ENCODE measurements around the gene FAM234A.
"Not testable (repeated sequence)": the region's sequence is repeated elsewhere in the genome, so short reads cannot be mapped to it uniquely, and the experiment has no call there.

FAM234A gene

GRCh38 chr16:262121-262745, 27.6 kb downstream of the FAM234A start:
- Histone ChIP-seq H3K36me3 (ENCODE audit: control insufficient read depth in 1 of 2, insufficient read depth in 2 of 2, low read length in 2 of 2) (peaks cover 25 to 66% of the 10 kb centered on the region in 2 donors), H3K27me3 (ENCODE audit: control insufficient read depth in 1 of 2, insufficient read depth in 2 of 2, low read length in 2 of 2) (no peaks in the 10 kb centered on the region)

GRCh38 chr16:263182-263774, 28.7 kb downstream of the FAM234A start:
- Histone ChIP-seq H3K36me3 (ENCODE audit: control insufficient read depth in 1 of 2, insufficient read depth in 2 of 2, low read length in 2 of 2) (peaks cover 25 to 66% of the 10 kb centered on the region in 2 donors), H3K9ac (ENCODE audit: low read depth in 1 of 2, low read length in 2 of 2) (no peak overlapping the region), H3K27me3 (ENCODE audit: control insufficient read depth in 1 of 2, insufficient read depth in 2 of 2, low read length in 2 of 2) (no peaks in the 10 kb centered on the region), H3K4me3 (ENCODE audit: low read depth in 1 of 2, low read length in 2 of 2) (no peak overlapping the region), H3K9me3 (ENCODE audit: control insufficient read depth in 1 of 2, low read length in 2 of 2) (no peaks in the 10 kb centered on the region), H3K27ac (ENCODE audit: low read depth, low read length) (no peak overlapping the region), H3K4me1 (ENCODE audit: control insufficient read depth in 1 of 2, insufficient read depth in 2 of 2, low read length in 2 of 2) (peaks cover 26 to 28% of the 10 kb centered on the region in 2 donors)

More at GRCh38 chr16:262121-262745, 27.6 kb downstream of the FAM234A start:
- Histone ChIP-seq H3K27ac (ENCODE audit: low read depth, low read length) (no peak overlapping the region), H3K4me3 (ENCODE audit: low read depth in 1 of 2, low read length in 2 of 2) (no peak overlapping the region), H3K9ac (ENCODE audit: low read depth in 1 of 2, low read length in 2 of 2) (no peak overlapping the region), H3K4me1 (ENCODE audit: control insufficient read depth in 1 of 2, insufficient read depth in 2 of 2, low read length in 2 of 2) (peaks cover 16 to 17% of the 10 kb centered on the region in 2 donors), H3K9me3 (ENCODE audit: control insufficient read depth in 1 of 2, low read length in 2 of 2) (no peaks in the 10 kb centered on the region)

- H3K36me3 ChIP-seq (ENCODE audit: control insufficient read depth in 1 of 2, insufficient read depth in 2 of 2, low read length in 2 of 2), result peaks cover 25 to 64% of the 10 kb centered on the region in 2 donors
- no peak overlapping the region for H3K9ac ChIP-seq (ENCODE audit: low read depth in 1 of 2, low read length in 2 of 2)
- no peaks in the 10 kb centered on the region for H3K27me3 ChIP-seq (ENCODE audit: control insufficient read depth in 1 of 2, insufficient read depth in 2 of 2, low read length in 2 of 2)
- H3K27ac ChIP-seq (ENCODE audit: low read depth, low read length), result no peak overlapping the region
- no peak overlapping the region for H3K4me3 ChIP-seq (ENCODE audit: low read depth in 1 of 2, low read length in 2 of 2)
- no peaks in the 10 kb centered on the region for H3K9me3 ChIP-seq (ENCODE audit: control insufficient read depth in 1 of 2, low read length in 2 of 2)
- peaks cover 28 to 30% of the 10 kb centered on the region in 2 donors for H3K4me1 ChIP-seq (ENCODE audit: control insufficient read depth in 1 of 2, insufficient read depth in 2 of 2, low read length in 2 of 2)
Measured at GRCh38 chr16:263944-264343, 29.3 kb downstream of the FAM234A start.

- H3K27ac ChIP-seq (ENCODE audit: low read depth, low read length), result no peak overlapping the region
- no peak overlapping the region for H3K9ac ChIP-seq (ENCODE audit: low read depth in 1 of 2, low read length in 2 of 2)
- H3K4me1 ChIP-seq (ENCODE audit: control insufficient read depth in 1 of 2, insufficient read depth in 2 of 2, low read length in 2 of 2), result peaks cover 28 to 30% of the 10 kb centered on the region in 2 donors
- H3K36me3 ChIP-seq (ENCODE audit: control insufficient read depth in 1 of 2, insufficient read depth in 2 of 2, low read length in 2 of 2), result peaks cover 25 to 59% of the 10 kb centered on the region in 2 donors
- no peak overlapping the region for H3K4me3 ChIP-seq (ENCODE audit: low read depth in 1 of 2, low read length in 2 of 2)
- no peaks in the 10 kb centered on the region for H3K9me3 ChIP-seq (ENCODE audit: control insufficient read depth in 1 of 2, low read length in 2 of 2)
- H3K27me3 ChIP-seq (ENCODE audit: control insufficient read depth in 1 of 2, insufficient read depth in 2 of 2, low read length in 2 of 2), result no peaks in the 10 kb centered on the region
Measured at GRCh38 chr16:264440-264951, 29.9 kb downstream of the FAM234A start.

- Histone ChIP-seq H3K27me3 (ENCODE audit: control insufficient read depth in 1 of 2, insufficient read depth in 2 of 2, low read length in 2 of 2) (no peaks in the 10 kb centered on the region), H3K9ac (ENCODE audit: low read depth in 1 of 2, low read length in 2 of 2) (peak overlapping the region; percentile 8 to 57), H3K4me1 (ENCODE audit: control insufficient read depth in 1 of 2, insufficient read depth in 2 of 2, low read length in 2 of 2) (peaks cover 28 to 30% of the 10 kb centered on the region in 2 donors), H3K9me3 (ENCODE audit: control insufficient read depth in 1 of 2, low read length in 2 of 2) (no peaks in the 10 kb centered on the region), H3K36me3 (ENCODE audit: control insufficient read depth in 1 of 2, insufficient read depth in 2 of 2, low read length in 2 of 2) (peaks cover 22 to 54% of the 10 kb centered on the region in 2 donors), H3K27ac (ENCODE audit: low read depth, low read length) (no peak overlapping the region), H3K4me3 (ENCODE audit: low read depth in 1 of 2, low read length in 2 of 2) (no peak overlapping the region)
Measured at GRCh38 chr16:265002-265529, 30.4 kb downstream of the FAM234A start.

- Histone ChIP-seq H3K9ac (ENCODE audit: low read depth in 1 of 2, low read length in 2 of 2) (peak overlapping the region; percentile 8 to 57), H3K27ac (ENCODE audit: low read depth, low read length) (no peak overlapping the region), H3K4me1 (ENCODE audit: control insufficient read depth in 1 of 2, insufficient read depth in 2 of 2, low read length in 2 of 2) (peaks cover 28 to 30% of the 10 kb centered on the region in 2 donors), H3K36me3 (ENCODE audit: control insufficient read depth in 1 of 2, insufficient read depth in 2 of 2, low read length in 2 of 2) (peaks cover 19 to 47% of the 10 kb centered on the region in 2 donors), H3K4me3 (ENCODE audit: low read depth in 1 of 2, low read length in 2 of 2) (no peak overlapping the region), H3K27me3 (ENCODE audit: control insufficient read depth in 1 of 2, insufficient read depth in 2 of 2, low read length in 2 of 2) (no peaks in the 10 kb centered on the region), H3K9me3 (ENCODE audit: control insufficient read depth in 1 of 2, low read length in 2 of 2) (no peaks in the 10 kb centered on the region)
Measured at GRCh38 chr16:265711-266110, 31.1 kb downstream of the FAM234A start.

- peaks cover 28 to 30% of the 10 kb centered on the region in 2 donors for H3K4me1 ChIP-seq (ENCODE audit: control insufficient read depth in 1 of 2, insufficient read depth in 2 of 2, low read length in 2 of 2)
- H3K36me3 ChIP-seq (ENCODE audit: control insufficient read depth in 1 of 2, insufficient read depth in 2 of 2, low read length in 2 of 2), result peaks cover 15 to 39% of the 10 kb centered on the region in 2 donors
- no peak overlapping the region for H3K4me3 ChIP-seq (ENCODE audit: low read depth in 1 of 2, low read length in 2 of 2)
- H3K27me3 ChIP-seq (ENCODE audit: control insufficient read depth in 1 of 2, insufficient read depth in 2 of 2, low read length in 2 of 2), result no peaks in the 10 kb centered on the region
- no peaks in the 10 kb centered on the region for H3K9me3 ChIP-seq (ENCODE audit: control insufficient read depth in 1 of 2, low read length in 2 of 2)
- H3K27ac ChIP-seq (ENCODE audit: low read depth, low read length), result no peak overlapping the region
- H3K9ac ChIP-seq (ENCODE audit: low read depth in 1 of 2, low read length in 2 of 2), result peak overlapping the region in 1 of 2 donors; percentile 57
Measured at GRCh38 chr16:266258-267164, 31.9 kb downstream of the FAM234A start.

- Histone ChIP-seq H3K9ac (ENCODE audit: low read depth in 1 of 2, low read length in 2 of 2) (peak overlapping the region in 1 of 2 donors; percentile 44), H3K4me1 (ENCODE audit: control insufficient read depth in 1 of 2, insufficient read depth in 2 of 2, low read length in 2 of 2) (peaks cover 28 to 30% of the 10 kb centered on the region in 2 donors), H3K4me3 (ENCODE audit: low read depth in 1 of 2, low read length in 2 of 2) (peak overlapping the region; percentile 38 to 72), H3K36me3 (ENCODE audit: control insufficient read depth in 1 of 2, insufficient read depth in 2 of 2, low read length in 2 of 2) (peaks cover 9 to 29% of the 10 kb centered on the region in 2 donors)
- not testable (repeated sequence) for H3K27me3 ChIP-seq (ENCODE audit: control insufficient read depth in 1 of 2, insufficient read depth in 2 of 2, low read length in 2 of 2); H3K27ac ChIP-seq (ENCODE audit: low read depth, low read length); H3K9me3 ChIP-seq (ENCODE audit: control insufficient read depth in 1 of 2, low read length in 2 of 2)
Measured at GRCh38 chr16:267562-267961, 32.9 kb downstream of the FAM234A start.

- Histone ChIP-seq H3K9ac (ENCODE audit: low read depth in 1 of 2, low read length in 2 of 2) (peak overlapping the region; percentile 55 to 66), H3K27ac (ENCODE audit: low read depth, low read length) (peak overlapping the region; percentile 67), H3K4me1 (ENCODE audit: control insufficient read depth in 1 of 2, insufficient read depth in 2 of 2, low read length in 2 of 2) (peaks cover 28 to 30% of the 10 kb centered on the region in 2 donors), H3K4me3 (ENCODE audit: low read depth in 1 of 2, low read length in 2 of 2) (peak overlapping the region; percentile 38 to 72), H3K27me3 (ENCODE audit: control insufficient read depth in 1 of 2, insufficient read depth in 2 of 2, low read length in 2 of 2) (no peaks in the 10 kb centered on the region), H3K36me3 (ENCODE audit: control insufficient read depth in 1 of 2, insufficient read depth in 2 of 2, low read length in 2 of 2) (peaks cover 6 to 24% of the 10 kb centered on the region in 2 donors), H3K9me3 (ENCODE audit: control insufficient read depth in 1 of 2, low read length in 2 of 2) (no peaks in the 10 kb centered on the region)
Measured at GRCh38 chr16:268141-269053, 33.8 kb downstream of the FAM234A start.
